Subcutaneous abdominal adipose tissue (tissue), 5 donors: ENCODE results near the gene TTPAL.
"Not testable (repeated sequence)": the region's sequence is repeated elsewhere in the genome, so short reads cannot be mapped to it uniquely, and the experiment has no call there.

ENCODE experiments used
- H3K27ac ChIP-seq: one replicate; pipeline ENCODE4 v1.7.0; 2013; ENCODE audit warnings: low read depth, mild to moderate bottlenecking, inconsistent platforms, low read length, moderate library complexity
- H3K27me3 ChIP-seq, 5 donors: one replicate each; pipeline ENCODE4 v1.7.0; 2013; ENCODE audit warnings: low read length in 5 of 5, inconsistent platforms in 1 of 5; ENCODE audit not compliant: control insufficient read depth in 5 of 5, insufficient read depth in 4 of 5
- H3K36me3 ChIP-seq, 5 donors: one replicate each; pipeline ENCODE4 v1.7.0; 2013; ENCODE audit warnings: low read length in 5 of 5; ENCODE audit not compliant: control insufficient read depth in 5 of 5, insufficient read depth in 5 of 5
- H3K4me1 ChIP-seq, 5 donors: one replicate each; pipeline ENCODE4 v1.7.0; 2013; ENCODE audit warnings: low read length in 5 of 5, mild to moderate bottlenecking in 3 of 5, moderate library complexity in 1 of 5; ENCODE audit not compliant: control insufficient read depth in 5 of 5, insufficient read depth in 5 of 5
- H3K4me3 ChIP-seq, 5 donors: one replicate each; pipeline ENCODE4 v1.7.0; 2013; ENCODE audit warnings: low read length in 5 of 5, low read depth in 1 of 5
- H3K9ac ChIP-seq, 5 donors: one replicate each; pipeline ENCODE4 v1.7.0; 2013; ENCODE audit warnings: low read length in 5 of 5, mild to moderate bottlenecking in 4 of 5, moderate library complexity in 3 of 5
- H3K9me3 ChIP-seq, 5 donors: one replicate each; pipeline ENCODE4 v1.7.0; 2013; ENCODE audit warnings: low read length in 5 of 5; ENCODE audit not compliant: control insufficient read depth in 5 of 5
- donor health status: healthy.
- donor health status: healthy.
- donor health status: healthy.
- donor health status: healthy.
- donor health status: healthy.

TTPAL gene

DNA sequence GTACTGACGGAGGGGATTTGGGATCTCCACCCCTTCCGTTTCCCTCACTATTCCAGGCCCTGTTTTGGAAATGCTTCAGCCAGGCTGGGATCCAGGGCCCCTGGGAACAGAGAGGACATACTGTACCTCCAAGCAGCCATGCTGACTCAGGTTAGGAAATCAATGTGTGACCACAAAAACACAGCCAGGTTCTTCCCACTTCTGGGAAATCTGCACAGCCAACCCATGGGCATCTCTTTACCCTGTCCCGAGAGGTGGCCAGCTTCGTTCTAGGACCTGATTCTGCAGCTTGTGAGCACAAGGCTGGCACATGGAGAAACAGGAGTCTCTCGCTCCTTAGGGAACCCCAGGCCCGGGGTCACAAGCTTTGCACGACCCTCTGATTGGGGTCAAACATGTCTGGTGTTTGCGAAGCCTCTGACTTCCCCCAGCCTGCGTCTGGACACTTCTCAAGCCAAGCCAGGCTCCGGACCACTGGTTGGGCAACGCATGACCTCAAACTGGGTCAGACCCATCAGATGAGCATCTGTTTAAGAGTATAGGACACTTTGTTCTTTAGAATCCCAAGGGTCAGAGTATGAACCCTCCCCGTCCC, 8.3 kb upstream of the TTPAL start:
- peaks cover 3 to 18% (median 16%) of the 10 kb centered on the region in 5 donors for H3K4me1 ChIP-seq

DNA sequence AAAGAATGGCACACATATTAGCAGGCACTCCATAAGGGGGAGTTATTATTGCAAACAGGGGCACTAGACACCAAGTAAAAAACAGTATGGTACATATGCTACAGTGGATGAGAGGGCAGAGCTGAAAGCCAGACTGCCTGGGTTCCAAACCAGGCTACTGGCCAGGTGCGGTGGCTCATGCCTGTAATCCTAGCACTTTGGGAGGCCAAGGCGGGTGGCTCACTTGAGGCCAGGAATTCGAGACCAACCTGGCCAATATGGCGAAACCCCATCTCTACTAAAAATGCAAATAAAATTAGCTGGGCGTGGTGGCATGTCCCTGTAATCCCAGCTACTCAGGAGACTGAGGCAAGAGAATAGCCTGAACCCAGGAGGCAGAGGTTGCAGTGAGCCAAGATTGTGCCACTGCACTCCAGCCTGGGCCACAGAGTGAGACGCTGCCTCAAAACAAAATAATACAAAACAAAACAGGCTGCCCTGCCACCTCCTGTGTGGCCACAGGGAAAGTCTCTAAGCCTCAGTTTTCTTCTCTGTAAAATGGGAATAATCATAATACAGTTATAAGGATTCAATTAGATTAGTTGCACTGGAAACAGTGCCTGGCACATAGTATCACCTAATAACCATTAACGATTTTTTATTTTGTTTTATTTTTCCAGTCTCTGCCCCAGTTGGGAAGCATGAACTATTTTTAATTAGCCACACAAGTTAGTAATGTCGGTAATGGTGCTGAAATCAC, 7.5 kb upstream of the TTPAL start:
- no peaks in the 10 kb centered on the region for H3K9me3 ChIP-seq
- H3K9ac ChIP-seq = no peak overlapping the region
- peaks cover 3 to 18% (median 16%) of the 10 kb centered on the region in 5 donors for H3K4me1 ChIP-seq
- H3K36me3 ChIP-seq = no peaks in the 10 kb centered on the region
- no peak overlapping the region for H3K27ac ChIP-seq
- no peaks in the 10 kb centered on the region for H3K27me3 ChIP-seq
- no peak overlapping the region for H3K4me3 ChIP-seq

More for the DNA sequence above, 8.3 kb upstream of the TTPAL start:
- Histone ChIP-seq H3K36me3 (no peaks in the 10 kb centered on the region), H3K9ac (no peak overlapping the region), H3K9me3 (no peaks in the 10 kb centered on the region), H3K27me3 (no peaks in the 10 kb centered on the region), H3K4me3 (peak overlapping the region in 1 of 5 donors; percentile 19), H3K27ac (no peak overlapping the region)

DNA sequence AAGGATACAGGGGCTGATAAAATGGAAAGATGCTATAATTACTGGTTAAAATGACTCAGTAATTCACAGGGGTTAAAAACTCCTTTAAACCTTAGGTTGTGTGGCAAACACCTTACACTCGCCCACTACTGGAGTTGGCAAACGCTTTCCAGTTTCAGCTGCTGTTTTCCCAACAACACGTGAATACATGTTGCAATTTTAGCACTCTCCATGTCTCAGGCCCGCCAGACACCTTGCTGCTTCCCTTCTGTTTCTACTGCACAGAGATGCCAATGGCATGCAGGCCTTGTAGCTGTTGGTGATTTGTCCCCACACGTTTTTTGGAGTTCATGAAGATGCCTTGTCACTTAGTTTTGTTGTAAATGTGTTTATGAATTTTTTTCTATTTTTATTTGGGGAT, 5.3 kb upstream of the TTPAL start:
- Histone ChIP-seq H3K27me3 (no peaks in the 10 kb centered on the region), H3K9ac (no peak overlapping the region), H3K36me3 (no peaks in the 10 kb centered on the region), H3K9me3 (no peaks in the 10 kb centered on the region), H3K27ac (no peak overlapping the region), H3K4me1 (peaks cover 3 to 22% (median 19%) of the 10 kb centered on the region in 5 donors), H3K4me3 (no peak overlapping the region)

DNA sequence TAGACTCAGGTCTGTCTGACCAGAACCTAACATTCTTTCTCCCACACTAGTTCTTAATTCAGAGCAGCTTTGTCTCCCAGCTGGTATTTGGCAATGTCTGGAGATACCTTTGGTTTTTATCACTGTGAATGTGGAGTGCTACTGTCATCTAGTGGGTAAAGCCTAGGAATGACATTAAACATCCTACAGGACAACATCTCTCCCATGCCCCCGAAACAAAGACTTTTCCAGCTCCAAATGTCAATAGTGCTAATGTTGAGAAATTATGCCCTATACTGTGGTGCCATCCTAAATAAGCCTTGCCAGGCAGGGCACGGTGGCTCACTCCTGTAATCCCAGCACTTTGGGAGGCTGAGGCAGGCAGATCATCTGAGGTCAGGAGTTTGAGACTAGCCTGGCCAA, 4.2 kb upstream of the TTPAL start:
- peaks cover 3 to 33% (median 30%) of the 10 kb centered on the region in 5 donors for H3K4me1 ChIP-seq
- no peak overlapping the region for H3K9ac ChIP-seq
- H3K36me3 ChIP-seq = no peaks in the 10 kb centered on the region
- no peaks in the 10 kb centered on the region for H3K27me3 ChIP-seq
- H3K27ac ChIP-seq = no peak overlapping the region
- no peaks in the 10 kb centered on the region for H3K9me3 ChIP-seq
- no peak overlapping the region for H3K4me3 ChIP-seq

DNA sequence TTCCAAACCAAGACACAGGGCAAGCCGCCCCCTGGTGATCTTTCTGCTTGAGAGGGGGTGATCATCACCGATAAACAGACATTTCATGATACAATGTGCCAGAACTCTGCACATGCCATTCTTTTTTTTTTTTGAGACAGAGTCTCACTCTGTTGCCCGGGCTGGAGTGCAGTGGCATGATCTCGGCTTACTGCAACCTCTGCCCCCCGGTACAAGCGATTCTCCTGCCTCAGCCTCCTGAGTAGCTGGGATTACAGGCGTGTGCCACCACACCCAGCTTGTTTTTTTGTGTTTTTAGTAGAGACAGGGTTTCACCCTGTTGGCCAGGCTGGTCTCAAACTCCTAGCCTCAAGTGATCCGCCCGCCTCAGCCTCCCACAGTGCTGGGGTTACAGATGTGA, 3.4 kb upstream of the TTPAL start:
- H3K27me3 ChIP-seq, H3K4me3 ChIP-seq, H3K9ac ChIP-seq, H3K27ac ChIP-seq, H3K36me3 ChIP-seq, H3K9me3 ChIP-seq: not testable (repeated sequence)
- H3K4me1 ChIP-seq = peaks cover 0 to 31% (median 29%) of the 10 kb centered on the region in 5 donors

GRCh38 chr20:44475372-44475693, 341 bp upstream of the TTPAL start:
- H3K9ac ChIP-seq = peak overlapping the region; percentile 51 to 90 (median 83)

GRCh38 chr20:44477151-44477550, 1.5 kb downstream of the TTPAL start:
- Histone ChIP-seq H3K4me1 (peaks cover 4 to 38% (median 26%) of the 10 kb centered on the region in 5 donors), H3K4me3 (no peak overlapping the region), H3K27ac (no peak overlapping the region), H3K36me3 (peaks cover 6 to 21% (median 11%) of the 10 kb centered on the region in 5 donors), H3K9me3 (no peaks in the 10 kb centered on the region), H3K27me3 (no peaks in the 10 kb centered on the region), H3K9ac (no peak overlapping the region)

More at GRCh38 chr20:44475372-44475693, 341 bp upstream of the TTPAL start:
- Histone ChIP-seq H3K4me1 (peaks cover 0 to 25% (median 20%) of the 10 kb centered on the region in 5 donors), H3K36me3 (peaks cover 0 to 8% (median 5%) of the 10 kb centered on the region in 5 donors), H3K27ac (peak overlapping the region; percentile 83), H3K4me3 (peak overlapping the region; percentile 65 to 78 (median 72)), H3K27me3 (no peaks in the 10 kb centered on the region), H3K9me3 (no peaks in the 10 kb centered on the region)

GRCh38 chr20:44478206-44478605, 2.5 kb downstream of the TTPAL start:
- Histone ChIP-seq H3K4me1 (peaks cover 4 to 38% (median 26%) of the 10 kb centered on the region in 5 donors), H3K9me3 (no peaks in the 10 kb centered on the region), H3K27me3 (no peaks in the 10 kb centered on the region), H3K27ac (no peak overlapping the region), H3K36me3 (peaks cover 6 to 24% (median 14%) of the 10 kb centered on the region in 5 donors), H3K4me3 (no peak overlapping the region), H3K9ac (no peak overlapping the region)

GRCh38 chr20:44479643-44480042, 4.0 kb downstream of the TTPAL start:
- H3K27me3 ChIP-seq = no peaks in the 10 kb centered on the region
- H3K27ac ChIP-seq = no peak overlapping the region
- peaks cover 10 to 38% (median 26%) of the 10 kb centered on the region in 5 donors for H3K36me3 ChIP-seq
- H3K9me3 ChIP-seq = no peaks in the 10 kb centered on the region
- no peak overlapping the region for H3K4me3 ChIP-seq
- H3K9ac ChIP-seq = no peak overlapping the region
- peaks cover 4 to 38% (median 26%) of the 10 kb centered on the region in 5 donors for H3K4me1 ChIP-seq

- no peak overlapping the region for H3K9ac ChIP-seq
- H3K36me3 ChIP-seq = peaks cover 10 to 40% (median 26%) of the 10 kb centered on the region in 5 donors
- no peak overlapping the region for H3K27ac ChIP-seq
- peaks cover 4 to 36% (median 26%) of the 10 kb centered on the region in 5 donors for H3K4me1 ChIP-seq
- no peaks in the 10 kb centered on the region for H3K27me3 ChIP-seq
- H3K4me3 ChIP-seq = no peak overlapping the region
- H3K9me3 ChIP-seq = no peaks in the 10 kb centered on the region
Observed at GRCh38 chr20:44480097-44480496, 4.4 kb downstream of the TTPAL start.
